T-helper 2 cell treated with Interferon-gamma antibody and Interleukin-4, amounts not matched to agents 100 ng/mL and 5 ng/mL, for 36 hours (primary cell): ENCODE results near the gene UPP2. TPM values are rescaled to one million over a fixed set of nuclear protein-coding genes. Genes with fewer than 3 reads are reported as not detected.

Source experiments
- intact Hi-C: fragments of 100-400 bp; cut with micrococcal nuclease; formaldehyde crosslinking; loops from one replicate; pipeline ENCODE4 v1.15.1; 2023
- total RNA-seq: library from RNA; stranded (reverse); gene quantifications from 2 replicates; pipeline ENCODE4 v1.2.3, GENCODE V29; 2022

The UPP2 gene
- total RNA-seq, 1 donor from 2014 or later = not detected

DNA sequence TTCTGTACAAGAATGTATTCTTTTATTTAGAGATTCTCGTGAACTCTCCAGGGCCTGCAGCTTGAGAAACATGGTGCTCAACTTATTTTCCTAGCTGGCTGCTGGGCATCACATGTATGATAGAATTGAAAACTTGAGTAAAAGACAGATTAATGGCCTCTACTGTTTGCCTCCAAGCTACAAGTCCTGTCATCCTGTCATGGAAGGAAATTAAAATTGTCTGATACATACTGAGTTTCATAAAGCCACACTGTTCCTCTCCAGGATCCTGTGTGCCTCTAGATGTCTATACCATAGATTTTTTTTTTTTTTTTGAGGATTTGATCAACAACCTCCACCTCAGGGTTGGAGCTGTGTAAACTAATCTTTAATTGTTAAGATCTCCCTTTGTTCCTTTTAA lies 38.5 kb downstream of the UPP2 start:
- intact Hi-C loops = no loop called here

DNA sequence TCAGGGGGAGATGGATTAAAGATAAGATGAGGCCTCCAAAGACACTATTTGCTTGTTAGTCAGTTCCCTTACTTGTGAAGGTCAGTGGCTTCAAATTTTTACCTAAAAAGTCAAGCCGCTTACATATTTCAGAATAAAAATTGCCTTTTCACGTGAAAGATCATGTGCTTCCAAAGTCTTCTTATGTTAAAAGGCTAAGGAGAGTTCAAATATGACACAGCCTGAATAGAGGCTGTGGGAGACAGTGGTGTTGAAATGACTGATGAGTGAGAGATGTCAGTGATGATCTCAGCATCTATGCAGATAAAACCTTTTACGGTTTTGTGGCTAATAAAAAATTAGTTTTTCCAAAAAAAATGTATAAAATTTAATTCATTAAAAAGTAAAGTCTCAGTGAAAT lies 40.5 kb downstream of the UPP2 start:
- intact Hi-C loops = no loop called here

DNA sequence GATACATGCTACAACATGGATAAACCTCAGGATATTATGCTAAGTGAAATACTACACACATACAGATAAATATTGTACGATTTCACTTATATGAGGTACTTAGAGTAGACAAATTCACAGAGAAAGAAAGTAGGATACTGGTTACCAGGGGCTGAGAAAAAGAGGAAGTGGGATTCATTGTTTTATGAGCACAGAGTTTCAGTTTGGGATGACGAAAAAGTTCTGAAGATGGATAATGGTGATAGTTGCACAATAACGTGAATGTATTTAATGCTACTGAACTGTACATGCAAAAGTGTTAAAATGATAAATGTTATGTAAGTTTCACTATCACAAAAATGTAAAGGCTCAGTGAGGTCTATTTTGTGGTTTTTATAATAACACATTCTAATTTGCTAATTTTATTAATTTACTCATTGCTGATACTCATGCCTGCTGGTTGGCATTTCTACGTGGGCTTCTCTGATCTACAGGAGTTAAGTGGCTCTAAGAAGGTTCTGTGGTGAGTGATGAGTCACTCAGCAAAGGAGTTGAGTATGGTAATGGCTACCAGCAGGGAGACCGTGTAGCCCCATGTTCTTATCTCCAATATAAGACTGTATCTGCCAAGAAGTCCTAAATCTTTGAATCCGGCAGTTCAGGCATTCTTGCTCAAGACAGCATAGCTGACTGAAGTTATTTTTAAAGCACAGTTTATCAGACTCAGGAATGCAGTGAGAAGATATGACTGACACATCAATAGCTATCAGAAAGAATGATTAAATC lies 41.1 kb downstream of the UPP2 start:
- intact Hi-C loops = no loop called here

DNA sequence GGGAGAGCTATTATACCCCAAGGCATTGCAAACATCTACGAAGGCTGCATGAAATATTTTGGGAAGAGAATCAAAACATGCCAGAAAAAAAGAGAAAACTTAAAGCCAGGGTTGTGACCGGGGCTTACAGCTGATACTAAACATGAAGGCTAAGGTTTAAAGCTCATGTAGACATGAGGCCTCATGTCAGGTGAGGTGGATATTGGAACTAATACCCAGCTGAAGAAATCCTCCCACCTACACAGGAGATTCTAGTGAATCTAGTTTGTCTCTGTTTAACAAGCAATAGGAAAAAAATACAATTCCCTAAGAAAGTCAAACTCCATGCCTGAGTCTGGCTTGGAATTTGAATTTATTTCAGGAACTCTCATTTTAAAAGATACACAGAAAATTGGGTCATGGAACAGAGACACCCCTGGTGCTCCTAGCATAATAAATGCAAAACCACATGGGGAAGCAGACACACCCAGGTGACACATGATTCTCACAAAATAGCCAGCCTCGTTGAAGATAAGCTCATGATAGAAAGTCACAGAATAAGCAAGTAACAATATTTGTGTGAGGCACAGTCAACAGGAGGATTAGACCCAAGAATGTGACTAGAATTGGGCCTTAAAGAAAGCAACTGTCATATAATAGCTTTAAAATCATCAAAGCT lies 42.2 kb downstream of the UPP2 start:
- intact Hi-C loops = no loop called here

- intact Hi-C loops = no loop called here
Observed at GRCh38 chr2:158144914-158145625, 43.4 kb downstream of the UPP2 start.

DNA sequence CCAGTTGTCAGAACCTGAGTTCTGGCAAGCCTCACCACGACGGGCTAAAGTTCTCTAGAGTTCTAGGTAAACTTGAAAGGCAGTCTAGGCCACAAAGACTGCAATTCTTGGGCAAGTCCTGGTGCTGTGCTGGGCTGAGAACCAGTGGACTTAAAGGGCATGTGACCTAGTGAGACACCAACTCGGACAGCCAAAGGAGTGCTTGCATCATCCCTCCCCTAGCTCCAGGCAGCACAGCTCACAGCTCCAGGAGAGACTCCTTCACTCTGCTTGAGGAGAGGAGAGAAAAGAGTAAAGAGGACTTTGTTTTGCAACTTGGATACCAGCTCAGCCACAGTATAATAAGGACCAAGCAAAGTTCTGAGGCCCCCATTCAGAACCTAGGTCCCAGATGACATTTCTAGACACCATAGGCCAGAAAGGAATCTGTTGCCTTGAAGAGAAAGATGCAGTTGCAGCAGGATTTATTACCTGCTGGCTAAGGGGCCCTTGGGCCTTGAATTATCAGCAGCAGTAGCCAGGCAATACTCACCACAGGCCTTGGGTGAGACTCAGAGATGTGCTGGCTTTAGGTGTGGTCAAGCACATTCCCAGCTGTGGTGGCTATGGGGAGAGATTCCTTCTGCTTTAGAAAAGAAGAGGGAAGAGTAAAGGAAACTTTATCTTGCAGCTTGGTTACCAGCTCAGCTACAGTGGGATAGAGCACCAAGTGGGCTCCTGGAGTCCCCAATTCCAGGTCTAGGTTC lies 51.8 kb downstream of the UPP2 start:
- intact Hi-C loops = no loop called here

DNA sequence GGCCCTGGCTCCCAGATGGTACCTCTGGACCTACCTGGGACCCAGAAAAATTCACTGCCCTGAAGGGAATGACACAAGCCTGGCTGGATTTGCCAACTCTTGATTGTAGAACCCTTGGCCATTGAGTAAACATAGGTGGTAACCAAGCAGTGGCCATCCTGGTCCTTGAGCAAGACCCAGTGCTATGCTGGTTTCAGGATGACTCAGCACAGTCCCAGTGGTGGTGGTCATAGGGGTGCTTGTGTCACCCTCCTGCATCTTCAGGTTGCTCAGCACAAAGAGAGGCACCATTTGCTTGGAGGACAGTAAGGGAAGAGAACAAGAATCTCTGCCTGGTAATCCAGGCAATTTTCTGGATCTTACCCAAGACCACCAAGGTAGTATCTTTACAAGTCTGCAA lies 52.9 kb downstream of the UPP2 start:
- intact Hi-C loops = no loop called here

DNA sequence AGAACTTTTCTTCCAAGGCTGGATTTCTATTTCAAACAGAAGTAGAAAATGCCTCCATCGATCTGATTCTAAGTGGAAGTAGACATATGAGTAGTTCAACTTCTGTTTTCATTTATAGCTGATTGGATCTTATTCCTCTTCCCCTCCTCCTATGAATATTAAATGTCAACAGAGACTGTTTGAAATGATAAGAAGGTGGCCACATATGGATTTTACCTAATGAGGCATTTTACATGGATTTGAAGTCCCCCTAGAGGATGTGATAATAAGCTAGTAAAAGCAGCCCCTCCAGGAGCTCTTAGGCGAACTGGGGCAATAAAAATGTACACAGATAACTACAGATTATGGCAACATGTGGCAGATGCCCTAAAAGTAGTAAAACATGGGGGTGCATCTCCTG lies 71.0 kb downstream of the UPP2 start:
- intact Hi-C loops = no loop called here

GRCh38 chr2:158174495-158174894 lies 72.8 kb downstream of the UPP2 start:
- intact Hi-C loops = no loop called here

- intact Hi-C loops = no loop called here
Observed at GRCh38 chr2:158174956-158175355, 73.3 kb downstream of the UPP2 start.

- intact Hi-C loops = loop anchor here (1.0 kb wide), 2 partner anchors 567 to 576 kb away; no protein-coding TSS in a partner anchor
Observed at GRCh38 chr2:158178646-158179045, 77.0 kb downstream of the UPP2 start.

DNA sequence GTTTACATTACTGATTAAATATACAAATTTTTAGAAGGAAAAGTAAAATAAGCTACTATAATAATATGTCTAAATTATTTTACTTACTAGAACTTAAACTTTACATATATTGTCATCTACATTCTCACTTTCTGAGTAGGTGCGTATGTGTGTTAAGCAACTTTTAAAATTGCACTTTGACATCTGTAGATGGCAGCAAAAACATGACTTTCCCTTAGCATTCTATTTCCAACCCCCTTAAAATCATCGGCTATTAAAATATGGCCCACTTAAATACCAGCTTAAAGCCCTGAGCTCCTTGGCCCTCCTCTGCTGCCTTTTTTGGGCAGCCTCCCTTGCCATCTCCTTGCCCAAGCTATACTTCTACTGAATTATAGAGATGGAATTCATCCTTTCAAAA lies 78.0 kb downstream of the UPP2 start:
- intact Hi-C loops = loop anchor here (1.0 kb wide), 2 partner anchors 566 to 575 kb away; no protein-coding TSS in a partner anchor

- intact Hi-C loops = no loop called here
Observed at GRCh38 chr2:158181171-158181570, 79.5 kb downstream of the UPP2 start.

DNA sequence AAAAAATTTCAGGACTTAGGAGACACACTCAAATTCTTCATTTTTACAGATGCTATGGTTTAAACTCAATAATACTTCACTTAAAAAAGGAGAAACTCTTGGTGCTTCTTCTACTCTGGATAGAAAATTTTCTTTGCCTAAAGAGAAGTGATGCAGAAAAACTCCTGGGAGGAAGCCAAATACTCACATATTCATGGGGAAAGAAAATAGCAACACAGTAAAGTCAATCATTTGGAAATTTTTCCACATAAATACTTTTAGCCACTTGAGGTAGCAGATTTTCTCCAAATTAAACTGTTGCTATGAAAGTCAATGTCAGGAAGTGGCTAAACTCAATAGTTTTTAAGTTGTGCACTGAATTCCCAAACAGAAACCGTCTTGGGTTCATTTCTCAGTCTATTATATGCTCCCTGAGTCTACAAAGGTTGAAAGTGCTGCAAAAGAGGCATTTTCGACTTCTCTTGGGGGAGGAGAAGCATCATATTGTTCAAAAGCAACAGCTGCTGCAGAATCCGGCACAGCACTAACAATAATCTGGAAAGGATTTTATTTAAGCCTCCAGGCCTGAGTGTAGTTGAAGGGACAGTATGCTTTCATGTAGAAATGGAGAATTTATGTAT lies 81.1 kb downstream of the UPP2 start:
- intact Hi-C loops = no loop called here

- intact Hi-C loops = no loop called here
Observed at GRCh38 chr2:158184001-158184400, 82.3 kb downstream of the UPP2 start.

DNA sequence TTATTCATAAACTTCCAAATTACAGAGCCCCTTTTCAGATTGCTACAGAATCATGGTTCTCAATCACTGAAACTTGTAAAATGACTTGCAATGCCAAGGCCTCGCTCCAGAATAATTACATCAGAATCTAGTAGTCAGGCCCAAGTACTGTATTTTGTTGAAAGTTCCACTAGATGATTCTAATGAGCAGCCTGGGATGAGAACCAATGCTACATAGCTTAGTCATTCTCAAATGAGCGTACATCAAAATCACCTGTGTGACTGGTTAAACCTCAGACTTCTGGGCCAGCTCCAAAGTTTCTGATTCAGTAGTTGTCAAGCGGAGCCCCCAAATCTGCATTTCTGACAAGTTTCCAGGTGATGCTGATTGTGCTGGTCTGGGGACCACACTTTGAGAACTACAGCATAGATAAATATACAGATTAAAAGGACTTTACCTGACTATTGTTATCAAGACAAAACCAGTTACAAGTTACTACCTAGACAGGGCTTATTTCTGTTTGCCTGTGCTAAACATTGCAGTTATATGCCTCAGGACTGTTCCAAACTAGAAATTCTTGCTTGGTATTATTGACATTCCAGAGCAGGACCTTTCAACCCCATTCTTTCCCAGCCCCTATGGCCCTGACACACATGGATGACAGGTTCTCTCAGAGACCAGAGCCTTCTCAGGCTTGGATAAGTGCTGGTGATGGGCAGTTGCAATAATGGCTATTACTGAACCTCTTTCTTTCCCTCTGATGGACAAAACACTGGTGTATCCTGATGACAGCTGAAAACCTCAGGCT lies 83.1 kb downstream of the UPP2 start:
- intact Hi-C loops = no loop called here
